PC-3 (cell line): ENCODE results near the gene THUMPD1. TPM values are rescaled to one million over a fixed set of nuclear protein-coding genes. Genes with fewer than 3 reads are reported as not detected.
"Not testable (repeated sequence)": the region's sequence is repeated elsewhere in the genome, so short reads cannot be mapped to it uniquely, and the experiment has no call there.

Source experiments
- ATAC-seq: fragments of 200-7000 bp; cut with Tn5 transposase; 2 replicates; pipeline ENCODE4 v1.9.1; 2020; ENCODE audit warnings: mild to moderate bottlenecking, moderate library complexity
- BruUV-seq: library from RNA; stranded (reverse); fragments of 400-500 nt; replicated peaks from 2 replicates; lab custom pipeline; 2021; lab: Mats Ljungman, UMichigan
- CTCF ChIA-PET: fragments of 300-600 bp; sonication (Branson Sonifier 250); formaldehyde crosslinking; loops from one replicate; lab custom pipeline; 2022; ENCODE audit warnings: antibody characterized with exemption; lab: Charles Lee
- POLR2A ChIA-PET: fragments of 300-600 bp; sonication (Branson Sonifier 250); formaldehyde crosslinking; loops from one replicate; lab custom pipeline; 2022; ENCODE audit warnings: antibody characterized with exemption; ENCODE audit not compliant: unreplicated experiment; lab: Charles Lee
- DNase-seq: peaks from one replicate; pipeline ENCODE4 v3.0.0-alpha.2; 2015
- H2AFZ ChIP-seq: fragments of 300-600 bp; sonication (generic); 2 replicates; pipeline ENCODE4 v1.6.0; 2016; ENCODE audit warnings: antibody characterized with exemption, low read length
- H3F3A ChIP-seq: fragments of 300-600 bp; sonication (generic); one replicate; pipeline ENCODE4 v1.6.0; 2017; ENCODE audit warnings: antibody characterized with exemption, low read length, control low read depth, mild to moderate bottlenecking; ENCODE audit not compliant: unreplicated experiment
- H3K27ac ChIP-seq: fragments of 300-600 bp; sonication (generic); 2 replicates; pipeline ENCODE4 v1.5.1; 2016; ENCODE audit warnings: mild to moderate bottlenecking, low read length
- H3K27me3 ChIP-seq: fragments of 300-600 bp; sonication (generic); 2 replicates; pipeline ENCODE4 v1.6.1; 2016; ENCODE audit warnings: low read length, mixed read lengths
- H3K36me3 ChIP-seq: fragments of 300-600 bp; sonication (generic); 2 replicates; pipeline ENCODE4 v1.6.1; 2016; ENCODE audit warnings: low read depth, mixed run types, low read length, mixed read lengths
- H3K4me1 ChIP-seq: fragments of 300-600 bp; sonication (generic); 2 replicates; pipeline ENCODE4 v1.5.1; 2016; ENCODE audit warnings: low read length; ENCODE audit not compliant: insufficient read depth
- H3K4me2 ChIP-seq: fragments of 300-600 bp; sonication (generic); 2 replicates; pipeline ENCODE4 v1.6.0; 2016; ENCODE audit warnings: low read length
- H3K4me3 ChIP-seq: fragments of 300-600 bp; sonication (generic); 2 replicates; pipeline ENCODE4 v1.5.1; 2016; ENCODE audit warnings: mild to moderate bottlenecking, low read length, mixed read lengths
- H3K79me2 ChIP-seq: fragments of 300-600 bp; sonication (generic); 2 replicates; pipeline ENCODE4 v1.6.1; 2017; ENCODE audit warnings: low read length, mixed read lengths
- H3K9ac ChIP-seq: fragments of 300-600 bp; sonication (generic); 2 replicates; pipeline ENCODE4 v1.6.0; 2016; ENCODE audit warnings: mild to moderate bottlenecking, low read length
- H3K9me2 ChIP-seq: fragments of 300-600 bp; sonication (generic); replicated peaks from 2 replicates; pipeline ENCODE4 v1.6.1; 2016; ENCODE audit warnings: mixed run types, low read length, mixed read lengths
- H3K9me3 ChIP-seq: fragments of 300-600 bp; sonication (generic); 2 replicates; pipeline ENCODE4 v1.6.1; 2016; ENCODE audit warnings: low read length, mixed read lengths
- H4K20me1 ChIP-seq: fragments of 300-600 bp; sonication (generic); 2 replicates; pipeline ENCODE4 v1.6.1; 2016; ENCODE audit warnings: low read length, mixed read lengths
- EZH2 ChIP-seq: fragments of 300-600 bp; sonication (generic); IDR thresholded peaks from one replicate; pipeline ENCODE4 v1.6.1; 2017; ENCODE audit warnings: antibody characterized with exemption, mild to moderate bottlenecking, low read length; ENCODE audit not compliant: unreplicated experiment
- EZH2phosphoT487 ChIP-seq: fragments of 300-600 bp; sonication (generic); IDR thresholded peaks from 2 replicates; pipeline ENCODE4 v1.6.1; 2018; ENCODE audit warnings: mild to moderate bottlenecking, antibody characterized with exemption, low read length, borderline replicate concordance
- intact Hi-C: fragments of 100-400 bp; cut with micrococcal nuclease; formaldehyde crosslinking; loops from 2 replicates; pipeline ENCODE4 v1.9.0; 2023
- total RNA-seq: library from RNA; depleted of rRNA; stranded (reverse); fragments of >200 nt; gene quantifications from 2 replicates; pipeline ENCODE4 v1.2.3, GENCODE V29; 2014
- TF ChIP-seq, protein P1 (sequence below): fragments of 300-600 bp; sonication (generic); conservative IDR thresholded peaks from 2 replicates; pipeline ENCODE4 v1.5.1; 2017; ENCODE audit warnings: antibody characterized with exemption, low read depth, mild to moderate bottlenecking, low read length

THUMPD1 gene
- total RNA-seq, 1 experiment from 2014 or later, result 44.9 TPM

DNA sequence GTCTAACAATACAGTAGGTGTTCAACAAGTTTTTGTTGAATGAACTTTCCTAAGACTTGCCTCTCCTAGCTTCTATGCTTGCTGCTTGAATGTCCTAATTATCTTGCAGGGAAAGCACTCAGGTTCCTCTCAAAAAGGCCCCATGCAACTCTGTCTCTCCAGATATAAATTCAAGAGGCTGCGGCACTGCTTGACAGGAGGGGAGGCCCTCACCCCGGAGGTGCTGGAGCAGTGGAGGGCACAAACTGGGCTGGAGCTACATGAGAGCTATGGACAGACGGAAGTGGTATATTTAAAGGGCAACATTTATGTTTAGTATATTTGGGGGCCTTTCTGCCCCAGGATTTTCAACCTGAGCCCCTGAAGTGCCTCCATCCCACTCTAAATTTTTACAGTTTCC lies 14.4 kb downstream of the THUMPD1 start:
- Histone ChIP-seq H3K36me3 (no peaks in the 10 kb centered on the region), H3F3A (no peaks in the 10 kb centered on the region), H3K27ac (no peak overlapping the region), H3K9me3 (no peaks in the 10 kb centered on the region), H3K4me1 (no peaks in the 10 kb centered on the region), H3K4me2 (no peak overlapping the region), H4K20me1 (no peaks in the 10 kb centered on the region), H3K27me3 (no peaks in the 10 kb centered on the region), H3K9ac (no peak overlapping the region), H3K9me2 (no peaks in the 10 kb centered on the region), H3K79me2 (no peaks in the 10 kb centered on the region), H3K4me3 (no peak overlapping the region), H2AFZ (no peak overlapping the region)
- ATAC-seq (no peak), DNase-seq (no peak)
- CTCF ChIA-PET, result no interaction called here
- TF ChIP-seq, protein P1, sequence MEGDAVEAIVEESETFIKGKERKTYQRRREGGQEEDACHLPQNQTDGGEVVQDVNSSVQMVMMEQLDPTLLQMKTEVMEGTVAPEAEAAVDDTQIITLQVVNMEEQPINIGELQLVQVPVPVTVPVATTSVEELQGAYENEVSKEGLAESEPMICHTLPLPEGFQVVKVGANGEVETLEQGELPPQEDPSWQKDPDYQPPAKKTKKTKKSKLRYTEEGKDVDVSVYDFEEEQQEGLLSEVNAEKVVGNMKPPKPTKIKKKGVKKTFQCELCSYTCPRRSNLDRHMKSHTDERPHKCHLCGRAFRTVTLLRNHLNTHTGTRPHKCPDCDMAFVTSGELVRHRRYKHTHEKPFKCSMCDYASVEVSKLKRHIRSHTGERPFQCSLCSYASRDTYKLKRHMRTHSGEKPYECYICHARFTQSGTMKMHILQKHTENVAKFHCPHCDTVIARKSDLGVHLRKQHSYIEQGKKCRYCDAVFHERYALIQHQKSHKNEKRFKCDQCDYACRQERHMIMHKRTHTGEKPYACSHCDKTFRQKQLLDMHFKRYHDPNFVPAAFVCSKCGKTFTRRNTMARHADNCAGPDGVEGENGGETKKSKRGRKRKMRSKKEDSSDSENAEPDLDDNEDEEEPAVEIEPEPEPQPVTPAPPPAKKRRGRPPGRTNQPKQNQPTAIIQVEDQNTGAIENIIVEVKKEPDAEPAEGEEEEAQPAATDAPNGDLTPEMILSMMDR, result no peak
- no peak for TF ChIP-seq EZH2phosphoT487
- TF ChIP-seq EZH2, result no peak
- POLR2A ChIA-PET, result no interaction called here
- intact Hi-C loops, result no loop called here
- BruUV-seq, result no TSS peak

DNA sequence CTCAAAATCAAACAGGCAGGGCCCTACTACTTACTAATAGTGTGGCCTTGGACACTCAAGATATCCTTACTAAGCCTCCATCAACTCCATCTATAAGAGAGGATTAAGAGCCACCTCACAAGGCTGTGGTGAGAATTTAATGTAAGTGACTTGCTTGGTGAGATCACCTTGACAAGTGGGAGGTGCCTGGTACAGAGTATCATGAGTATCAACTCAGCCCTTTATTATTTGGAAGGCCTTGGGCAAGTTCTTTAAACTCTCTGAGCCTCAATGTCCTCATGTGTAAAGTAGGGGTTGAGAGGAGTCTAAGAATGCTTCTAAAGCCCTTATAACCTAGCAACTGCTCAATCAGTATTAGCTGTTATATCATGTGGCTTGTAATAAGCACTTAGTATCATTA lies 15.0 kb downstream of the THUMPD1 start:
- no peak overlapping the region for H3K27ac ChIP-seq
- H3K4me1 ChIP-seq, result no peaks in the 10 kb centered on the region
- H3K27me3 ChIP-seq, result no peaks in the 10 kb centered on the region
- no peaks in the 10 kb centered on the region for H3F3A ChIP-seq
- H3K9ac ChIP-seq, result no peak overlapping the region
- H3K36me3 ChIP-seq, result no peaks in the 10 kb centered on the region
- CTCF ChIA-PET, result no interaction called here
- no peak overlapping the region for H3K4me2 ChIP-seq
- no peaks in the 10 kb centered on the region for H3K9me2 ChIP-seq
- H2AFZ ChIP-seq, result no peak overlapping the region
- H4K20me1 ChIP-seq, result no peaks in the 10 kb centered on the region
- H3K4me3 ChIP-seq, result no peak overlapping the region
- intact Hi-C loops, result no loop called here
- ATAC-seq (no peak), DNase-seq (no peak)
- no peaks in the 10 kb centered on the region for H3K9me3 ChIP-seq
- no TSS peak for BruUV-seq
- POLR2A ChIA-PET, result no interaction called here
- no peak for TF ChIP-seq EZH2
- TF ChIP-seq, protein P1, result no peak
- no peak for TF ChIP-seq EZH2phosphoT487
- H3K79me2 ChIP-seq, result no peaks in the 10 kb centered on the region

DNA sequence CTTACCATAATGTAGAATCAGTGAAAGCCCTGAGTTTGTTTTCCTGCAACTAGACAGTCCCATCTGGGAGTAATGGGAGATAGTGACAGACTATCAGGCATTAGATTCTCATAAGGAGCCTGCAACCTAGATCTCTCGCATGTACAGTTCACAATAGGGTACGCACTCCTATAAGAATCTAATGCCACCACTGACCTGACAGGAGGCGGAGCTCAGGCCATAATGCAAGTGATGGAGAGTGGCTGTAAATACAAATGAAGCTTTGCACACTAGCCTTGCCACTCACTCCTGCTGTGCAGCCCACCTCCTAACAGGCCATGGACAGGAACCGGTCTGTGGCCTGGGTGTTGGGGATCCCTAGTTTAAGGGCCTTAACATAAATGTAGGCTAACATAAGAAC lies 21.4 kb downstream of the THUMPD1 start:
- intact Hi-C loops, result no loop called here
- no peak for TF ChIP-seq EZH2phosphoT487
- TF ChIP-seq, protein P1, result no peak
- TF ChIP-seq EZH2, result no peak
- ChIA-PET POLR2A (no interaction called here), CTCF (no interaction called here)
- Histone ChIP-seq H3K27ac (no peak overlapping the region), H3K4me1 (no peaks in the 10 kb centered on the region), H3K9me3 (no peaks in the 10 kb centered on the region), H3K36me3 (no peaks in the 10 kb centered on the region), H3K9ac (no peak overlapping the region), H4K20me1 (no peaks in the 10 kb centered on the region), H3K27me3 (no peaks in the 10 kb centered on the region), H3K4me2 (no peak overlapping the region), H3K4me3 (no peak overlapping the region), H2AFZ (no peak overlapping the region), H3K79me2 (no peaks in the 10 kb centered on the region), H3F3A (no peaks in the 10 kb centered on the region), H3K9me2 (no peaks in the 10 kb centered on the region)
- BruUV-seq, result no TSS peak
- no peak for DNase-seq
- no peak for ATAC-seq

DNA sequence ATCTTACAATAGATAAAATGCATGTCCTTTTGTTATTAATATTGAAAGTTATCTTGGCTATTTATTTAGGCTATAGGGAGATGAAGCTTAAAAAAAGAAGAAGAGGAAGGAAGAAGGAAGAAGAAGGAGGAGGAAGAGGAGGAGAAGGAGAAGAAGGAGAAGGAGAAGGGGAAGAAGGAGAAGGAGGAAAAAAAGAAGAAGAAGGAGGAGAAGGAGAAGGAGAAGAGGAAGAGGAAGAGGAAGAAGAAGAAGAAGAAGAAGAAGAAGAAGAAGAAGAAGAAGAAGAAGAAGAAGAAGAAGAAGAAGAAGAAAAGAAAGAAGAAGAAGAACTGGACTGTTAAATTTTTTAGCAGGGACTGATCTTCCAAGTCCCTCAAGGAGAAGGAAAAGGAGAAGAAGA lies 23.9 kb downstream of the THUMPD1 start:
- CTCF ChIA-PET, H3K4me1 ChIP-seq, H3K9me3 ChIP-seq, H3K36me3 ChIP-seq, H3K27me3 ChIP-seq, H3K27ac ChIP-seq, ATAC-seq, H3K4me3 ChIP-seq, H3K4me2 ChIP-seq, H3K9me2 ChIP-seq, H3K9ac ChIP-seq, H3K79me2 ChIP-seq, BruUV-seq, intact Hi-C loops, POLR2A ChIA-PET, H2AFZ ChIP-seq, H4K20me1 ChIP-seq, H3F3A ChIP-seq, DNase-seq: not testable (repeated sequence)
